MV-4-11 (cell line): ENCODE results near the gene SSX2.
"Not testable (repeated sequence)": the region's sequence is repeated elsewhere in the genome, so short reads cannot be mapped to it uniquely, and the experiment has no call there.

ENCODE experiments used
- DNase-seq: peaks from one replicate; lab custom pipeline; 2025; lab: John Stamatoyannopoulos, UW

Gene SSX2, protein sequence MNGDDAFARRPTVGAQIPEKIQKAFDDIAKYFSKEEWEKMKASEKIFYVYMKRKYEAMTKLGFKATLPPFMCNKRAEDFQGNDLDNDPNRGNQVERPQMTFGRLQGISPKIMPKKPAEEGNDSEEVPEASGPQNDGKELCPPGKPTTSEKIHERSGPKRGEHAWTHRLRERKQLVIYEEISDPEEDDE

GRCh38 chrX:52707078-52707477 lies at the start of gene SSX2:
TSS of gene SSX2 (minus strand) at chrX:52707178. CDS start at chrX:52705749, 1,429 bp downstream.
- DNase-seq: not testable (repeated sequence)

DNA sequence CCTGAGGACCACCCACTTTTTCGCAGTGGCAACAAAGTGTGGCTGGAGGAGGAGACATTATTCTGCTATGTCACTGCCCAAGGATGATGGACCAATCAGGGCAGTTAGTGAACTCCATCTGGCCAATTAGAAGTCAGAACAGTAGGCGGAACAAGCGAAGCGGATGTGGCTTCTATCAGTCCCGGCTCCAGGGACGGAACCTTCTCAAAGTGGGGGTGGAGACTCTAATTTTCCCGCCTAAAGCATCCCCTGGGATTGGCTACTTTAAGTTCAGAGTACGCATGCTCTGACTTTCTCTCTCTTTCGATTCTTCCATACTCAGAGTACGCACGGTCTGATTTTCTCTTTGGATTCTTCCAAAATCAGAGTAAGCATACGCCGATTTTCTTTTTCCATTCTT lies 44.0 kb upstream of the SSX2 start, which contains the start of gene SSX2B:
Gene SSX2B (plus strand): TSS at position 301 of the 400 bp plus-strand sequence. CDS start 1,429 bp downstream, outside the sequence.
- not testable (repeated sequence) for DNase-seq

DNA sequence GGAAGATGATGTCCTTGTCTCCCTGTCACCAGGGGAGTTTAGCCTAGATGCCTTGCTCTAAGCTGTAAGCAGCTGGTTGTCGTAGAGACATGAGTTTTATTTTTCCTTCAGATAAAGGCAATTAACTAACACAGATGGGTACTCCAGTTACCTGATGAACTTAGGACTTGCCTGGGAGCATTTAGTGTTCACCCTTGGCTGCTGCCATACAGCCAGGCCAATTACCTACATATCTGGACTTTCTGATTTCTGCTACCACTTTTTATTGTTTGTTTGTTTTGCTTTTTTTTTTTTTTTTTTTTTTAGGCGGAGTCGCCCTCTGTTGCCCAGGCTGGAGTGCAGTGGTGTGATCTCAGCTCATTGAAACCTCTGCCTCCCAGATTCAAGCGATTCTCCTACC lies 14.9 kb downstream of the SSX2 start:
- DNase-seq: not testable (repeated sequence)

DNA sequence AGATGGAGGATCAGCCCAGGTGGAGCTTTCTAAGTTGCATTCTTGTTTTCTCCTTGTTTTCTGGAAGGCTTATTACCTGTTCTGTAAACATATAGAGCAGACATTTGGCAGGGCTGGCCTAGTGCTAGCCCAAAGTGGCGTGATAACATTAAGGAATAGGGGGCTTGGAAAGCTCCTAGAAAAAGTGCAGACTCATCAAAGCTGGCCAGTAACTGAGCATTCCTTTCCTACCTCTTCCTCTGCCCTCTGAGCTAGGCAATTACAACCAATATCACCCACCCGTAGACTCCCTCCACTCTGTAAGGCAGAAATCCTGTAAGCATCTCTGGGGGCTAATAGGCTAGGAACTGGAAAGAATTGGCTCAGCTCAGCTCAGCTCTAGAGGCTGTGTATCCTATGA lies 44.8 kb downstream of the SSX2 start:
- DNase-seq: not testable (repeated sequence)

DNA sequence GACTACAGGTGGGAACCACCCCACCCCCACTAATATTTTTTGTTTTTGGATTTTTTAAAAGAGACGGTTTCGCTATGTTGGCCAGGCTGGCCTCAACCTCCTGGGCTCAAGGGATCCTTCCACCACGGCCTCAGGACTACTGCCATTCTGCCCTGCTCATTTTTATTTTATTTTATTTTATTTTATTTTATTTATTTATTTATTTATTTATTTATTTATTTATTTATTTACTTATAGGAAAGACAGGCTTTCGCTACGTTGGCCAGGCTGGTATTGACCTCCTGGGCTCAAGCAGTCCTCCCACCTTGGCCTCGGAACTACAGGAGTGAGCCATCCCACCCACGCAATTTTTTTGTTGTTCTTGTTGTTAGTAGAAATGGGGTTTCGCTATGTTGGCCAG lies 51.5 kb downstream of the SSX2 start:
- DNase-seq: not testable (repeated sequence)

DNA sequence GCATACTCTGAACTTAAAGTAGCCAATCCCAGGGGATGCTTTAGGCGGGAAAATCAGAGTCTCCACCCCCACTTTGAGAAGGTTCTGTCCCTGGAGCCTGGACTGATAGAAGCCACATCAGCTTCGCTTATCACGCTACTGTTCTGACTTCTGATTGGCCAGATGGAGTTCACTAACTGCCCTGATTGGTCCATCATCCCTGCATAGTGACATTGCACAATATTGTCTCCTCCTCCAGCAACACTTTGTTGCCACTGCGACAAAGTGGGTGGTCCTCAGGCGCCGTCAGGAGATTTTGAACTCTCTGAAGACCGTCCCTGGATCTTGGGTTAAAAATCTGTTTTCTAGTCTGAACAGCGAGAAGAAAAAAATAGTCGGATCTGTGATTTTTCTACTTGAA lies 52.2 kb downstream of the SSX2 start, which contains the start of gene SSX7:
Gene SSX7 (minus strand): TSS at position 101 of the 400 bp plus-strand sequence. CDS start 1,428 bp downstream, outside the sequence.
- DNase-seq: not testable (repeated sequence)

DNA sequence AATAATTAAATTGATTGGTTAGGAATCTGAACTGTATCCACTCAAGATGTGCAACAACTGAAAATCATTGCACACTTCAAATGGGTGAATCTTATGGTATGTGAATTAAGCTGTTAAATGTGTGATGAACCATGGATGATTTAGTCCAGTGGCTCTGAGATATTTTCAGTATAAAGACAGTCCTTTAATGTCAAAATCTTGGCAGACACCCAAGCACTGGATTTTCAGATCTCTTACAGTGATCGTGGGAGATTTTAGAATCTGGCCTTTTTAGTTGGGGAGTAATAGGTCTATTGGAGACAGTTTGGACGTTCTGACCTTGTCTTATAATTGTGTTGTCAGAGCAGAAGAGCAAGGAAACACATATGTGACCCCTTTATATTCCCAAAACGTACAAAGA lies 56.3 kb downstream of the SSX2 start:
- DNase-seq: not testable (repeated sequence)

- DNase-seq: not testable (repeated sequence)
Observed at GRCh38 chrX:52648956-52649355, 58.0 kb downstream of the SSX2 start.
